ENCODE results near the gene TRO.

DNA sequence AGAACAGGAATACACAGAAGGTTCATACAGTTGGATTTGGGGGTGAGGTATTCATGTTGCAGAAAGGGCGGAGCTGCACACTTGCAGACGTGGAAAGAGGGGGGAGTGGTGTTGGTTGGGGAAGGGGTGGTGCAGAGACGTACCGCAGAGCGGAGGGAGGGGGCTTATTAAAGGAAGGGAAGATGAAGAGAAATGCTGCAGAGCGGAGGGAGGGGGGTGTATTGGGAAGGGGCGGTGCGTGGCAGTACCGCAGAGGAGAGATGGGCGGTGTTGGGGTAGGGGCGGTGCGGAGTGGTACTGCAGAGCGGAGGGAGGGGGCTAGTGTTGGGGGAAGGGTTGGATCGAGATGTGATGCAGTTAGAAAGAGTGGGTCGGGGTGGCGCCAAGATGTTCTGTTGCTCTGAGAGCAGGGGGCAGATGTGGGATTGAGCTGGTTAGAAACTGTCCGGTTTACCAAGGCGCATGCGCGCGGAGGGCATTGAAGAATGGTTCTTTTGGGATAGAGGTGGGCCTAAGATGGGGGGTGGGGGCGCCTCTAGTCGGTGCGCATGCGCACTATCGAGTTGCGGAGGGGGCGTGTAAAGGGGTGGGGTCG lies 900 bp downstream of the TRO start:
- TF ChIP-seq CTCF (IDR thresholded peaks at IDR 0.05) = no peak
- no peak for TF ChIP-seq POLR2A (IDR thresholded peaks at IDR 0.05; ENCODE audit: low read depth)
- TF ChIP-seq EP300 (IDR thresholded peaks at IDR 0.05) = no peak

Measured in esophagus muscularis mucosa (tissue), 4 donors.